ENCODE data around the gene MS4A1. TPM values are rescaled to one million over a fixed set of nuclear protein-coding genes. Genes with fewer than 3 reads are reported as not detected.

Gene MS4A1
- polyA plus RNA-seq, 3 donors from 2014 or later, result 1.2 to 2.8 (median 2.3) TPM

DNA sequence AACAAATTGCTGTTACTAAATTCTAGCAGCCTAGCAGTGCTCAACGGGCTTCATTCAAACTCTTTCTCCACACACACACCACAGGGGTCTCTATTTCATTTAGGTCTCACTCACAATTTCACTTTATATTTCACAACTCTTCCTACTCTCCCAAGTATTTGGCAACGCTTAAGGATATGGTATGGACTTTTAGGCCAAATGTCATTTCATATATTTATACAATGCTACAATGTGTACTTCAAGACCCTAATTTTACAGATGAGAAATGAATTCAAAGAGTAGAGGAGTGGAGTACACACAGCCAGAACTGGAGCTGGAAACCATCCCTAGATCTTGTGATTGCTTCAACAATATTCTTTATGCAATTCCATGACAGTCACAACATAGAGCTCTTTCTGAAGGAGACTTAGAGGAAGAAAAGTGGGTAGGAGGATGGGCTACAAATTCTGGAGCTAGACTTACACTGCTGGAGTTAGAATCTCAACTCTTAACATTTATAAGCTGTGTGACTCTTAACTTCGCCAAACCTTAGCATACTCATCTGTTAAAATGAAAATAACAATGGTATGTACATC, 57.1 kb downstream of the MS4A1 start:
- H3K27me3 Mint-ChIP-seq (ENCODE audit: low read depth in 3 of 3), result peaks cover 3 to 6% (median 5%) of the 10 kb centered on the region in 3 donors
- no peaks in the 10 kb centered on the region for H3K36me3 Mint-ChIP-seq
- H3K4me3 Mint-ChIP-seq, result no peak overlapping the region
- H3K27ac Mint-ChIP-seq, result no peak overlapping the region
- no peaks in the 10 kb centered on the region for H3K4me1 Mint-ChIP-seq
- DNase-seq, result no peak
- H3K9me3 Mint-ChIP-seq, result peaks cover 0 to 2% (median 0%) of the 10 kb centered on the region in 6 donors

DNA sequence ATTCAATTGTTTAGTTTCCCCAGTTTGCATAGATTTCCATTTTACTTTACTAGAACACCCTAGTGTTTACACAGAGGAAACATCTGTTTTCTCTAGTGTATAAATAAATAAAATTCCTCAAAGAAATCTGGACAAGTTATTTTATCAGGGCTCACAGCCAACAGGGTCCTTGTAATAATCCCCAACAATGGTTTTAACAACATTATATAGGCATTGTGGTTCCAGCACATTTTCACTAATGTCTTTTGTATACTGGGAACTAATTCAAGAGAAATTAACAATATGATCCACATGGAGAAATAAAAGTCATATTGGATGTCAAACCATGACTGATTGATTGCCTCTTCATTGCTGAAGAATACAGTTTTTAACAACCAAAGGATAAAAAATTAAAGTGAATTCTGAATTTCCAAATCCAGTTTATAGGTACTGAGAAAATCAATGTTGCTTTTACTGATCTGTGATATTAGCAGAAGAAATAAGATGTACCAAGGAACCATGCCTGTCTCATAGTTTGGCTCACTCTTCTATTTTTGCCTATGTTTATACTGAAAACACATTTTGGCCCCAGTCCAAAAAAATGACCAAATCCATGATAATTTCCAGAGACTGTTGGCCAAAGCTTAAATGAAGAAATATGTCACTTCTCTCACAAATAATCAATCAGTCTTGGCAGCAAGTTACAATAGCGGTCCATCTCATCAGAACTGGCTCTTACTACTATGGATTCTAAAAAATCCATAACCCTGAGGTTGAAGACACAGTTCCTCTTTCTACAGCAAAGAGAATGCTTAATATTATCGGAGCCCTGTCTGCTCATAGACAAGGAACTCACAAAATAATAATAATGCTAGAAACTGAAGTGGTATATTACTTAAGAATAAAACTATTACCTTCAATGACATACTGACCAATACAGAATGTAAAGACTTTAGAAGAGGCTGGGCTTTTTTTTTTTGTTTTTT, 58.1 kb downstream of the MS4A1 start:
- no peak for DNase-seq
- Mint-ChIP-seq H3K27ac (no peak overlapping the region), H3K4me1 (no peaks in the 10 kb centered on the region), H3K9me3 (no peaks in the 10 kb centered on the region), H3K27me3 (ENCODE audit: low read depth in 3 of 3) (peaks cover 2 to 4% (median 3%) of the 10 kb centered on the region in 3 donors), H3K4me3 (no peak overlapping the region), H3K36me3 (no peaks in the 10 kb centered on the region)

DNA sequence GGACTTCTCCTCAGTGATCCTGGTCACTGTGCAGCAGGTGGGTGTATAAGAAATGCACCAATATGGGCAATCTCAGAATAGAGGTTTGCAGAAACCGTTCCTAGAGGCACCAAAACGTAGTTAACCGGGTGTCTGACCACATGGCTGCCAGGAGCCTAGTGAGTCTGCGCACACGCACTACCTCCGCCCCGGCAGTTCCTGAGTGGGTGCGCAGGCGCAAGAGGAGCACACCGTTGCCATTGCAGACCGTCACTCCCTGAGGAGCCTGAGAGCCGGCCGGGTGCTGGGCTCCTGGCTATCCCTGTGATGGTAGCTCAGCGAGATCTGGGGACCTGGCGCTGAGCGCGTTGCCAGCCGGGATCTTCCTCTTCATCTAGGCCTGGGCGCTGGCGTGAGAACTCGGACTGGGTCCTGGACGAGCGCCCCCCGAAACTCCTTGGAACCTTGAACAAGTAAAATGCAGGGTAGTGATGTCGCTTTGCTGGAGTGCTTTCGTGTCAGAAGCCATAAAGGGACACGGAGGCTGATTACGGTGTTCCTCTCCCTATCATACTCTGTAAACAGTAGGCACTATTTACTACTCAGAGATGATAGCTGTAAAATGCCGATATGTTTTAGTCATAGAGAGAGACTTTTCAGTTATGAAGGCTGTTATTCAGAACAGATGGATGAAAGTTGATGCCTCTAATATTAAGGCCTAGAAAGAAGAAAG, 59.7 kb downstream of the MS4A1 start, which contains the start of gene MS4A13:
TSS of gene MS4A13 (plus strand) at position 249 of the 712 bp plus-strand sequence. CDS start 2,692 bp downstream, outside the sequence.
- DNase-seq, result no peak
- Mint-ChIP-seq H3K27ac (no peak within 1 kb of the TSS), H3K4me1 (no peaks in the 10 kb centered on the region), H3K27me3 (ENCODE audit: low read depth in 3 of 3) (peaks cover 0 to 7% (median 4%) of the 10 kb centered on the region in 3 donors), H3K9me3 (peaks cover 0 to 7% (median 0%) of the 10 kb centered on the region in 6 donors), H3K4me3 (no peak within 1 kb of the TSS), H3K36me3 (no peaks in the 10 kb centered on the region)

Other genes starting within 250 kb of the MS4A1 start
- not detected for gene MS4A4E, start 212.7 kb upstream of the MS4A1 start, polyA plus RNA-seq
- gene MS4A4A, start 175.2 kb upstream of the MS4A1 start, polyA plus RNA-seq, result 1 to 10 TPM in 2 of 3 donors, under 1 TPM in 1; 0.15 to 3.5 (median 1.3) TPM
- not detected for gene MS4A6E, start 128.6 kb upstream of the MS4A1 start, polyA plus RNA-seq
- gene MS4A7, start 77.3 kb upstream of the MS4A1 start, polyA plus RNA-seq, result 1 to 10 TPM; 1.0 to 7.1 (median 2.6) TPM
- not detected for gene MS4A14, start 59.4 kb upstream of the MS4A1 start, polyA plus RNA-seq
- not detected for gene MS4A5, start 26.3 kb upstream of the MS4A1 start, polyA plus RNA-seq
- gene MS4A12, start 36.9 kb downstream of the MS4A1 start, polyA plus RNA-seq, result not detected
- not detected for gene MS4A13, start 59.5 kb downstream of the MS4A1 start, polyA plus RNA-seq
- not detected for gene MS4A8, start 243.8 kb downstream of the MS4A1 start, polyA plus RNA-seq

Data from immature natural killer cell (primary cell).